GM12878 (cell line): ENCODE measurements around the gene AKT3. TPM values are rescaled to one million over a fixed set of nuclear protein-coding genes. Genes with fewer than 3 reads are reported as not detected.

Experiments
- ATAC-seq: fragments of 200-7000 bp; cut with Tn5 transposase; 3 replicates; pipeline ENCODE4 v1.9.1; 2020; ENCODE audit warnings: mild to moderate bottlenecking, moderate library complexity
- BruUV-seq: library from RNA; stranded (reverse); fragments of 400-500 nt; replicated peaks from 2 replicates; lab custom pipeline; 2021; lab: Mats Ljungman, UMichigan
- CTCF ChIA-PET: fragments of 300-600 bp; sonication (Branson Sonifier 250); formaldehyde crosslinking; extraction: SDS; loops from one replicate; lab custom pipeline; 2021; ENCODE audit warnings: inconsistent platforms; lab: Yijun Ruan, JAX
- POLR2A ChIA-PET: fragments of 350-600 bp; formaldehyde crosslinking; extraction: SDS; loops from one replicate; lab custom pipeline; 2021; ENCODE audit warnings: inconsistent platforms; lab: Charles Lee
- RAD21 ChIA-PET: fragments of 300-600 bp; sonication (Branson Sonifier 250); formaldehyde crosslinking; loops from one replicate; lab custom pipeline; 2023; ENCODE audit warnings: antibody characterized with exemption; ENCODE audit not compliant: unreplicated experiment; lab: Charles Lee
- SMC1A ChIA-PET: fragments of 300-600 bp; sonication (Branson Sonifier 250); formaldehyde crosslinking; loops from one replicate; lab custom pipeline; 2023; ENCODE audit not compliant: unreplicated experiment, uncharacterized antibody; lab: Charles Lee
- DNase-seq: peaks from one replicate; pipeline ENCODE4 v3.0.0-alpha.2; 2011; ENCODE audit warnings: low read depth, low spot score
- FAIRE-seq: peaks from 3 replicates; lab custom pipeline; 2011; peaks lifted over from hg19 to GRCh38; lab: Jason Lieb, UNC
- H2AFZ ChIP-seq: 2 replicates; pipeline ENCODE4 v1.6.0; 2011; ENCODE audit warnings: low read depth, low read length, control low read depth; ENCODE audit not compliant: control insufficient read depth
- H3K27ac ChIP-seq: 2 replicates; pipeline ENCODE4 v1.5.1; 2011; ENCODE audit warnings: control low read depth; ENCODE audit not compliant: control insufficient read depth, insufficient read depth
- H3K27me3 ChIP-seq, 2 experiments: replicated peaks in 1 of 2; 2 replicates each; pipeline versions ENCODE4 v1.6.0 to v1.6.1; 2011; ENCODE audit warnings: low read length in 1 of 2; ENCODE audit not compliant: control insufficient read depth in 2 of 2, insufficient read depth in 2 of 2
- H3K36me3 ChIP-seq, 2 experiments: 2 replicates each; pipeline ENCODE4 v1.5.1; 2011; ENCODE audit warnings: low read length in 1 of 2; ENCODE audit not compliant: control insufficient read depth in 2 of 2, insufficient read depth in 2 of 2
- H3K4me1 ChIP-seq: 2 replicates; pipeline ENCODE4 v1.6.1; 2011; ENCODE audit warnings: mild to moderate bottlenecking, low read length, moderate library complexity, mixed read lengths; ENCODE audit not compliant: control insufficient read depth, insufficient read depth
- H3K4me2 ChIP-seq: 2 replicates; pipeline ENCODE4 v1.6.0; 2011; ENCODE audit warnings: control low read depth; ENCODE audit not compliant: control insufficient read depth, insufficient read depth
- H3K4me3 ChIP-seq: fragments of 200-600 bp; sonication (generic); 2 replicates; pipeline ENCODE4 v1.5.1; 2016
- H3K79me2 ChIP-seq: 2 replicates; pipeline ENCODE4 v1.6.0; 2011; ENCODE audit warnings: low read length; ENCODE audit not compliant: control insufficient read depth, insufficient read depth
- H3K9ac ChIP-seq: 2 replicates; pipeline ENCODE4 v1.8.0; 2011; ENCODE audit warnings: low read length, control low read depth, mixed read lengths; ENCODE audit not compliant: control insufficient read depth, insufficient read depth
- H3K9me3 ChIP-seq: replicated peaks from 3 replicates; pipeline ENCODE4 v1.5.1; 2011; ENCODE audit warnings: mild to moderate bottlenecking, low read length; ENCODE audit not compliant: control insufficient read depth, insufficient read depth
- H4K20me1 ChIP-seq: 2 replicates; pipeline ENCODE4 v1.6.0; 2011; ENCODE audit not compliant: control insufficient read depth, insufficient read depth
- ESRRA ChIP-seq: IDR thresholded peaks from 2 replicates; pipeline ENCODE4 v1.6.1; 2012; ENCODE audit warnings: mild to moderate bottlenecking, low read length, improper control_type of control experiment
- ETV6 ChIP-seq, 2 experiments: fragments of 450-650 bp in 1 of 2; IDR thresholded peaks in 1 of 2; conservative IDR thresholded peaks in 1 of 2; 2 replicates each; pipeline ENCODE4 v1.6.1; 2014; ENCODE audit warnings: antibody characterized with exemption in 1 of 2, borderline replicate concordance in 1 of 2, low read depth in 1 of 2, mild to moderate bottlenecking in 1 of 2, moderate library complexity in 1 of 2
- FOS ChIP-seq: IDR thresholded peaks from 3 replicates; pipeline ENCODE4 v1.6.1; 2011; ENCODE audit warnings: borderline replicate concordance; ENCODE audit not compliant: insufficient read length; ENCODE audit errors: extremely low read depth
- TAF1 ChIP-seq: IDR thresholded peaks from 2 replicates; pipeline ENCODE4 v1.6.1; 2011; ENCODE audit warnings: mild to moderate bottlenecking, low read depth, low read length, borderline replicate concordance
- TARDBP ChIP-seq: IDR thresholded peaks from 2 replicates; pipeline ENCODE4 v1.6.1; 2016; ENCODE audit warnings: borderline replicate concordance
- ZNF274 ChIP-seq: IDR thresholded peaks from one replicate; pipeline ENCODE4 v1.8.0; 2011; ENCODE audit not compliant: insufficient read length, insufficient read depth
- WGBS: methylation state at CpG from one replicate; pipeline ENCODE4 v1.1.6; 2016; ENCODE audit warnings: low lambda C conversion rate; ENCODE audit not compliant: insufficient replicate concordance, insufficient coverage; ENCODE audit errors: missing lambda C conversion rate; 5-methylcytosine and 5-hydroxymethylcytosine counted together
- in situ Hi-C: fragments of 300-500 bp; cut with MboI; formaldehyde crosslinking; loops from 9 replicates; pipeline ENCODE4 v1.14.3; 2018; ENCODE audit warnings: mixed read lengths
- intact Hi-C: fragments of 100-400 bp; cut with micrococcal nuclease; formaldehyde crosslinking; loops from one replicate; pipeline ENCODE4 v1.14.2; 2022; ENCODE audit not compliant: unreplicated experiment
- polyA plus RNA-seq, 11 experiments: library from polyadenylated mRNA; depleted of rRNA in 4 of 11; unstranded in 6 of 11; stranded (reverse) in 5 of 11; fragments of >200 nt; fragmentation: Nextera tagmentation in 4 of 11; fragmentation: Illumina TruSeq in 1 of 11; extraction: Ambion mirVana in 4 of 11; extraction: Trizol in 1 of 11; gene quantifications; 1 replicate in 1 of 11; 2 replicates in 10 of 11; pipeline versions ENCODE4 v1.2.1 to v1.2.3, GENCODE V29; 2011 to 2016; ENCODE audit warnings: inconsistent platforms in 2 of 11, missing spikeins in 2 of 11, low read depth in 1 of 11
- total RNA-seq, 4 experiments: library from RNA; depleted of rRNA in 3 of 4; stranded (reverse); fragments of >200 nt in 3 of 4; fragmentation: Illumina TruSeq in 1 of 4; extraction: Trizol in 1 of 4; gene quantifications; 2 replicates each; pipeline versions ENCODE4 v1.2.1 to v1.2.3, GENCODE V29; 2013 to 2021

Gene AKT3
- total and polyA plus RNA-seq, 10 of the 15 experiments (the other 5 are each of a cell fraction or from before 2014, with no cell fraction given): 0.03 to 0.56 (median 0.19) TPM

- in situ Hi-C loops: no loop called here
- no peaks in the 10 kb centered on the region for H3K36me3 ChIP-seq
- H3K27me3 ChIP-seq: no peaks in the 10 kb centered on the region
- no peak overlapping the region for H2AFZ ChIP-seq
- no peak overlapping the region for H3K4me3 ChIP-seq
- POLR2A ChIA-PET: no interaction called here
- H3K79me2 ChIP-seq: no peaks in the 10 kb centered on the region
- no peak overlapping the region for H3K9ac ChIP-seq
- FAIRE-seq: no peak
- ATAC-seq: no peak
- no peaks in the 10 kb centered on the region for H3K9me3 ChIP-seq
- no peak for TF ChIP-seq ESRRA
- no peak for TF ChIP-seq ETV6 (conservative IDR thresholded peaks at IDR 0.05 in 1 of 2, IDR thresholded peaks at IDR 0.05 in 1 of 2; ENCODE audit: borderline replicate concordance in 1 of 2, low read depth in 1 of 2)
- TF ChIP-seq TAF1: no peak
- no peak for TF ChIP-seq FOS
- TF ChIP-seq TARDBP: no peak
- TF ChIP-seq, all 136 proteins: peak for 0
- CTCF ChIA-PET: no interaction called here
- no TSS peak for BruUV-seq
- no peak for DNase-seq
- Histone ChIP-seq H3K27ac (no peak overlapping the region), H3K4me1 (no peaks in the 10 kb centered on the region), H4K20me1 (no peaks in the 10 kb centered on the region), H3K4me2 (no peak overlapping the region)
- RAD21 ChIA-PET: no interaction called here
- WGBS: 96% methylated on average over 3 of the region's 3 CpGs
- SMC1A ChIA-PET: interaction anchor here (1.3 kb wide), 1 partner anchor 11 kb away, joined by 3 read pairs; no protein-coding TSS in a partner anchor
- intact Hi-C loops: no loop called here
Observed at GRCh38 chr1:243802736-243803135, 47.3 kb downstream of the AKT3 start.

DNA sequence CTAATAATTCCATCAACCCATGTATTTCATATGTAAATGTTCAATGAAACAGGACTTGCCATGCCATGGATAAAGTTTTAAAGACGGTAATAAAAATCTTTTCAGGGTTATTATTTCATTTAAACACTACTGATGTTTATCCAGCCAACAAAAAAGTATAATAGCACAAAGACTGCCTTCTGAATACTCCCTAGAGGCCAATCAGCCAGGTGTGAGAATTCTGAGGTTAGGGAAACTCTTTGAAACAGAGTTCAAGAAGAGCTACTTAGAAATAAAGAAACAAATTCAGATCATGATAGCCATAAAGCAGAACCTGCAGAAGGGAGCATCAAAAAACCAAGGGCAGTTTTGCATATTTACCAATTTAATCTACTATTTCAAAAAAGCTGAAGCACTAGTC, 48.7 kb downstream of the AKT3 start:
- FAIRE-seq: no peak
- Histone ChIP-seq H3K9me3 (no peaks in the 10 kb centered on the region), H3K27me3 (no peaks in the 10 kb centered on the region), H4K20me1 (no peaks in the 10 kb centered on the region), H3K9ac (no peak overlapping the region), H3K4me1 (no peaks in the 10 kb centered on the region), H3K36me3 (no peaks in the 10 kb centered on the region), H3K27ac (no peak overlapping the region), H3K4me2 (no peak overlapping the region), H3K4me3 (no peak overlapping the region), H3K79me2 (no peaks in the 10 kb centered on the region), H2AFZ (no peak overlapping the region)
- ChIA-PET SMC1A (interaction anchor here (1.3 kb wide), 1 partner anchor 9 kb away, joined by 3 read pairs; no protein-coding TSS in a partner anchor), RAD21 (no interaction called here), CTCF (interaction anchor here (0.6 to 1.4 kb wide), 2 partner anchors 14 to 125 kb away, joined by 3 to 5 read pairs; no protein-coding TSS in a partner anchor), POLR2A (no interaction called here)
- in situ Hi-C loops: no loop called here
- WGBS: 100% methylated on average over 1 of the region's 1 CpG
- intact Hi-C loops: no loop called here
- no peak for DNase-seq
- BruUV-seq: no TSS peak
- no peak for ATAC-seq
- no peak for TF ChIP-seq ZNF274
